ENCODE results near the gene LRRTM4. TPM values are rescaled to one million over a fixed set of nuclear protein-coding genes. Genes with fewer than 3 reads are reported as not detected.

LRRTM4 gene
- total RNA-seq, 4 donors from 2014 or later: not detected

DNA sequence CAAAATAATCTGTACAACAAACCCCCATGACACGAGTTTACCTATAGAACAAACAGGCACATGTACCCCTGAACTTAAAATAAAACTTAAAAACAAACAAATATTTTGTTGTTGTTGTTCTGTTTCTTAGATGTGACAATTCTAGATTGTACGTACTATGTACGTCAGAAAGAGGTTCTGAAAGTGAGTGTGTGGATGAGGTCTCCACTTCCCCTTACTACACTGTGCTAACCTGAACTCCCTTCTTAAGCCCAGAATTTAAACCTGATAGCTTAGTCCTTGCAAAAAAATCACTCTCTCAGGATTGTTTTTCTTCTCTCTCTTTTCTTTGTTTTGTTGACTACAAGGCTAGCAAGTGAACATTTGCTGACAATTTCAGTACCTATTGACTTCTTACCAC is 581.6 kb downstream of the LRRTM4 start:
- no peaks in the 10 kb centered on the region for H3K9me3 ChIP-seq
- H3K36me3 ChIP-seq: no peaks in the 10 kb centered on the region
- H3K27ac ChIP-seq: no peak overlapping the region
- H3K4me3 ChIP-seq: no peak overlapping the region
- no peak for DNase-seq
- TF ChIP-seq, protein P1, sequence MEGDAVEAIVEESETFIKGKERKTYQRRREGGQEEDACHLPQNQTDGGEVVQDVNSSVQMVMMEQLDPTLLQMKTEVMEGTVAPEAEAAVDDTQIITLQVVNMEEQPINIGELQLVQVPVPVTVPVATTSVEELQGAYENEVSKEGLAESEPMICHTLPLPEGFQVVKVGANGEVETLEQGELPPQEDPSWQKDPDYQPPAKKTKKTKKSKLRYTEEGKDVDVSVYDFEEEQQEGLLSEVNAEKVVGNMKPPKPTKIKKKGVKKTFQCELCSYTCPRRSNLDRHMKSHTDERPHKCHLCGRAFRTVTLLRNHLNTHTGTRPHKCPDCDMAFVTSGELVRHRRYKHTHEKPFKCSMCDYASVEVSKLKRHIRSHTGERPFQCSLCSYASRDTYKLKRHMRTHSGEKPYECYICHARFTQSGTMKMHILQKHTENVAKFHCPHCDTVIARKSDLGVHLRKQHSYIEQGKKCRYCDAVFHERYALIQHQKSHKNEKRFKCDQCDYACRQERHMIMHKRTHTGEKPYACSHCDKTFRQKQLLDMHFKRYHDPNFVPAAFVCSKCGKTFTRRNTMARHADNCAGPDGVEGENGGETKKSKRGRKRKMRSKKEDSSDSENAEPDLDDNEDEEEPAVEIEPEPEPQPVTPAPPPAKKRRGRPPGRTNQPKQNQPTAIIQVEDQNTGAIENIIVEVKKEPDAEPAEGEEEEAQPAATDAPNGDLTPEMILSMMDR (IDR thresholded peaks at IDR 0.05): no peak
- no peaks in the 10 kb centered on the region for H3K4me1 ChIP-seq
- no peaks in the 10 kb centered on the region for H3K27me3 ChIP-seq

DNA sequence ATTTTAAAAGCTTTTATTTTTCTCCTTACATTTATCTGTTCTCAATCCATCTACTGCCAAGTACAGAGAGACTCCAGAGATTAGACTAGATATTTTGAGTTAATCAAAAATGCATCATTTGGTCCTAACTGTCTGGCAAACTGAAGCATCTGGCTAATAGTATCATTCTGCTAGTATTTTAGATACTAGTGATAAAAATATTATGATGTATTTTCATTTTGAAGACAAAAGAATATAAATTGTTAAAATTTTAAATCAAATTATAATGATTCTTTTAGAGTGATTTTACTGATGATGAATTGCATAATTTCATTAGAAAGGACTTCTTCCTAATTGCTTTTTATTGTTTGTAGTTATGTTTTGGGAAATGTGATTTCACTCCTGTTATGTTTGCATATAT is 584.0 kb downstream of the LRRTM4 start:
- Histone ChIP-seq H3K9me3 (no peaks in the 10 kb centered on the region), H3K27ac (no peak overlapping the region), H3K36me3 (no peaks in the 10 kb centered on the region), H3K4me1 (no peaks in the 10 kb centered on the region), H3K27me3 (no peaks in the 10 kb centered on the region), H3K4me3 (no peak overlapping the region)
- TF ChIP-seq, protein P1 (IDR thresholded peaks at IDR 0.05): no peak
- TF ChIP-seq POLR2A (IDR thresholded peaks at IDR 0.05): no peak
- DNase-seq: no peak

DNA sequence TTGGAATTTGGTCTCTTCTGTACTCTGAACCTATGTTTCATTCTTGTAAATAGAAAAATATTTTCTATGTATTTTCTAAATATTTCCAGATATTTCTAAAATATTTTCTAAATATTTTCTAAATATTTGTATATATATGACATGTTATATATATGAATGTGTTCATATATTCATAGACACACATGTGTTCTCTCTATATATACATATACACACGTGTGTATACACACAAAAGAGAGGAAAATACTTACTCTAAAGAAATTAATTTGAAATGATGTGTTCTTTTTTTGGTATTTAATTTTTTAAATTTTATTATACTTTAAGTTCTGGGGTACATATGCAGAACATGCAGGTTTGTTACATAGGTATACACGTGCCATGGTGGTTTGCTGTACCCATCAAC is 589.6 kb downstream of the LRRTM4 start:
- no peak overlapping the region for H3K27ac ChIP-seq
- no peaks in the 10 kb centered on the region for H3K36me3 ChIP-seq
- TF ChIP-seq POLR2A (IDR thresholded peaks at IDR 0.05): no peak
- TF ChIP-seq, protein P1 (IDR thresholded peaks at IDR 0.05): no peak
- H3K27me3 ChIP-seq: no peaks in the 10 kb centered on the region
- H3K4me3 ChIP-seq: no peak overlapping the region
- no peak for DNase-seq
- no peaks in the 10 kb centered on the region for H3K9me3 ChIP-seq
- no peaks in the 10 kb centered on the region for H3K4me1 ChIP-seq

DNA sequence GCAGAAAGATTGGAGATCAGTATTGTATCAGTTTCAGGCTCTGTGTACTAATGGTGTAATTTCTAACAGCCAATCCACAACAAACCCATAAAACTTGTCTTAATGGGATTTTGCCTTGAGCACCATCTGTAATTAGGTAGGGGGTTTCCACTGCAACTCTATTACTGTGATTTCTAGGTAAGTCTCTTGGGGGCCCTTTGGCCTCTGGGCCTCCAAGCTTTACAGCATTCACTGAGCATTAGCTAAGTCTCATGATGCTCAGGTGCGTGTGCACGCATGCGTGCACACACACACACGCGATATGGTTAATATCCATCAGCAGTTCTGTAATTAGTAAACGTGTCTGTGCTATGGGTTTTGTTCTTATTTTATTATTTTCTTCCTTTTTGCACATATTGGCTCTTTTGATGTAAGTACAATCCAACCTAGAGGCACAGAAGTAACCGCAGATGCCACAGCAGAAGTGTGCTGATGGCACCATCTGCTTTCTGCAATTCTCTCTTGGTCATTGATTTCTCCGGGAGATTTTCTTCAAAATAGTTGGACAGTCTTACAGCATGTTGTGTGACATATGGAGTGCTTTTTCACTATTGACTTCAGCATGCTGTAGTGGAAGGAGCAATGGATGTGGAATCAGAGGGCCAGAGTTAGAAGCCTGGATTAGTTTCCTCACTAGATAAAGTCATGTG is 592.0 kb downstream of the LRRTM4 start:
- Histone ChIP-seq H3K27ac (no peak overlapping the region), H3K4me1 (no peaks in the 10 kb centered on the region), H3K9me3 (no peaks in the 10 kb centered on the region), H3K36me3 (no peaks in the 10 kb centered on the region), H3K27me3 (no peaks in the 10 kb centered on the region), H3K4me3 (no peak overlapping the region)
- DNase-seq: no peak
- TF ChIP-seq, protein P1 (IDR thresholded peaks at IDR 0.05): no peak

DNA sequence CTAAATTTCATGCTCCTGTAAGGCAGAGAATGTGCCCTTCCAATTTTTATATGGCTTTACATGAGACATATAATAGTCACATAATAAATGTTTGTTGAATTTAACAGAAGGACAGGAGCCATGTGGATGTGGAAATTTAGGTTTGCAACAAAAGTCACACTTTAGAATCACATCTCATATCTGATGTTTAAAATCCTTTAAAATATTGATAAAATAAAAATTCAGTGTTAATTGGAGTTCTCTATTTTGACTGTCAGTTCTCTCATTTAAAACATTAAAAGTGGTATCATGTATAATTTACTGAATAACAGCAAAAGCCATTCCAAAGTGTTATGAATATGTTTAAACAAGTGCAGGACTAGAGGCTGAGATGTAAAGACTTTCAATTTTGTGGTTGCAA is 594.1 kb downstream of the LRRTM4 start:
- H3K9me3 ChIP-seq: no peaks in the 10 kb centered on the region
- no peak overlapping the region for H3K4me3 ChIP-seq
- TF ChIP-seq, protein P1 (IDR thresholded peaks at IDR 0.05): no peak
- no peak for TF ChIP-seq POLR2A (IDR thresholded peaks at IDR 0.05)

DNA sequence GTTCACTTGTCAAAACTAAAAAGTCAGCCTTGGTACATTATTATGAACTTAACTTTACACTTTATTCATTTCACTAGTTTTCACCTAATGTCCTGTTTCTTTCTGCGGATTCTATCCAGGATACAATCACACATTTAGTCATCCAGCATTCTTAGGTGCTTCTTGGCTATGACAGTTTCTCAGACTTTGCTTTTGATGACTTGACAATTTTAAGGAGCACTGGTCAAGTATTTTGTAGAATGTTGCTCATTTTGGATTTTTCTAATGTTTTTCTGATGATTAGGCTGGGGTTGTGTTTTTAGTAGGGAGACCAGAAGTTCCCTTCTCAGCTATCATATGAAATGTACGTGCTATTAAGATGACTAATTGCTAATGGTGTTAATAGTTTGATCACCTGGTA is 601.2 kb downstream of the LRRTM4 start:
- TF ChIP-seq, protein P1 (IDR thresholded peaks at IDR 0.05): no peak
- no peak for TF ChIP-seq POLR2A (IDR thresholded peaks at IDR 0.05)
- DNase-seq: no peak
- H3K4me3 ChIP-seq: no peak overlapping the region
- no peak overlapping the region for H3K27ac ChIP-seq
- no peaks in the 10 kb centered on the region for H3K9me3 ChIP-seq
- H3K36me3 ChIP-seq: no peaks in the 10 kb centered on the region
- no peaks in the 10 kb centered on the region for H3K27me3 ChIP-seq
- no peaks in the 10 kb centered on the region for H3K4me1 ChIP-seq

More for the DNA sequence above, 594.1 kb downstream of the LRRTM4 start:
- Histone ChIP-seq H3K4me1 (no peaks in the 10 kb centered on the region), H3K27me3 (no peaks in the 10 kb centered on the region), H3K27ac (no peak overlapping the region), H3K36me3 (no peaks in the 10 kb centered on the region)
- DNase-seq: no peak
